Natural killer cell (primary cell): ENCODE results near the gene TPP1. TPM values are rescaled to one million over a fixed set of nuclear protein-coding genes. Genes with fewer than 3 reads are reported as not detected.
A peak's percentile ranks its signal among the peaks of the same experiment; 100 is the strongest.

ENCODE experiments used
- ATAC-seq, 3 donors: fragments of 150-1000 bp in 2 of 3; fragments of 200-7000 bp in 1 of 3; cut with Tn5 transposase; 1 replicate in 1 of 3; 2 replicates in 2 of 3; pipeline ENCODE4 v1.10.0; 2021; ENCODE audit warnings: mild to moderate bottlenecking in 2 of 3, moderate library complexity in 2 of 3
- DNase-seq, 2 donors: peaks; one replicate each; pipeline versions ENCODE4 v3.0.0 to v3.0.0-alpha.2; 2013 to 2021; ENCODE audit warnings: mixed read lengths in 1 of 2
- H3K27ac ChIP-seq: one replicate; pipeline ENCODE4 v1.5.1; 2013; ENCODE audit warnings: mild to moderate bottlenecking, low read length
- H3K27me3 ChIP-seq: one replicate; pipeline ENCODE4 v1.6.1; 2013; ENCODE audit warnings: low read length; ENCODE audit not compliant: control insufficient read depth, insufficient read depth
- H3K36me3 ChIP-seq: one replicate; pipeline ENCODE4 v1.6.1; 2013; ENCODE audit warnings: low read length; ENCODE audit not compliant: control insufficient read depth, insufficient read depth
- H3K4me1 ChIP-seq: one replicate; pipeline ENCODE4 v1.6.1; 2013; ENCODE audit warnings: low read length; ENCODE audit not compliant: control insufficient read depth, insufficient read depth
- H3K4me3 ChIP-seq: one replicate; pipeline ENCODE4 v1.5.1; 2013; ENCODE audit warnings: low read length
- H3K9me3 ChIP-seq: one replicate; pipeline ENCODE4 v1.6.1; 2013; ENCODE audit warnings: low read length; ENCODE audit not compliant: control insufficient read depth, insufficient read depth
- H3K27ac Mint-ChIP-seq, 2 donors: one replicate each; pipeline ENCODE4 v1.8.0; 2022; ENCODE audit warnings: mild to moderate bottlenecking in 2 of 2, mixed read lengths in 2 of 2, moderate library complexity in 1 of 2
- H3K27me3 Mint-ChIP-seq, 2 donors: one replicate each; pipeline ENCODE4 v1.8.0; 2022; ENCODE audit warnings: low read depth in 2 of 2, mixed read lengths in 2 of 2
- H3K36me3 Mint-ChIP-seq: one replicate; pipeline ENCODE4 v1.8.0; 2022; ENCODE audit warnings: mixed read lengths
- H3K4me1 Mint-ChIP-seq, 2 donors: one replicate each; pipeline ENCODE4 v1.8.0; 2022; ENCODE audit warnings: mixed read lengths in 2 of 2
- H3K4me3 Mint-ChIP-seq: one replicate; pipeline ENCODE4 v1.8.0; 2022; ENCODE audit warnings: mild to moderate bottlenecking, moderate library complexity, mixed read lengths
- H3K9me3 Mint-ChIP-seq, 2 donors: one replicate each; pipeline ENCODE4 v1.8.0; 2022; ENCODE audit warnings: mixed read lengths in 2 of 2
- whole genome bisulfite sequencing: methylation state at CpG from one replicate; pipeline ENCODE4 v1.1.7; 2013; ENCODE audit warnings: missing lambda C conversion rate; ENCODE audit not compliant: insufficient coverage; 5-methylcytosine and 5-hydroxymethylcytosine counted together
- intact Hi-C: fragments of 100-400 bp; cut with micrococcal nuclease; formaldehyde crosslinking; loops from one replicate; pipeline ENCODE4 v1.14.2; 2022
- total RNA-seq, 4 donors: library from RNA; stranded (reverse); fragments of 120-200 nt in 1 of 4; gene quantifications; one replicate each; pipeline versions ENCODE4 v1.2.3 to v1.2.4, GENCODE V29; 2013 to 2022
- TF ChIP-seq, protein P1 (sequence below): fragments of 200-600 bp; IDR thresholded peaks from one replicate; pipeline ENCODE4 v1.8.0; 2022; ENCODE audit warnings: antibody characterized with exemption

TPP1 gene
- total RNA-seq, 3 donors from 2014 or later (not counting 1 experiment from before 2014, with no cell fraction given), result 123 to 135 (median 131) TPM

DNA sequence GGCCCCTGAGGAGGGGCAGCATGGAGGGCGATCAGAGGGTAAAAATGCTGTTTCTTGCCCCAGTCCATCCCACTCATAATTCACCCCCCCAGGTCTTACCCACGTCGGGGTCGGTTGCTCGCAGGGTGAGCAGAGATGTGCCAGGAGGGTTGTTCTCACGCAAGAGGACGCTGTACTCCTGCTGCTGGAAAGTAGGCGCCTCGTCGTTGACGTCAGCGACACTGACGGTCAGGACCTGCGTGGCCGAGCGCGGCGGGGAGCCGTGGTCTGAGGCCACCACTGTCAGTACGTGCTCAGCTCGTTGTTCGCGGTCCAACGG lies 10.3 kb upstream of the TPP1 start:
- H3K4me1 Mint-ChIP-seq, result peaks cover 9 to 12% of the 10 kb centered on the region in 2 donors
- no peak for ATAC-seq
- H3K4me1 ChIP-seq, result peaks cover 9% of the 10 kb centered on the region
- DNase-seq, result no peak
- H3K36me3 ChIP-seq, result no peaks in the 10 kb centered on the region
- TF ChIP-seq, protein P1, sequence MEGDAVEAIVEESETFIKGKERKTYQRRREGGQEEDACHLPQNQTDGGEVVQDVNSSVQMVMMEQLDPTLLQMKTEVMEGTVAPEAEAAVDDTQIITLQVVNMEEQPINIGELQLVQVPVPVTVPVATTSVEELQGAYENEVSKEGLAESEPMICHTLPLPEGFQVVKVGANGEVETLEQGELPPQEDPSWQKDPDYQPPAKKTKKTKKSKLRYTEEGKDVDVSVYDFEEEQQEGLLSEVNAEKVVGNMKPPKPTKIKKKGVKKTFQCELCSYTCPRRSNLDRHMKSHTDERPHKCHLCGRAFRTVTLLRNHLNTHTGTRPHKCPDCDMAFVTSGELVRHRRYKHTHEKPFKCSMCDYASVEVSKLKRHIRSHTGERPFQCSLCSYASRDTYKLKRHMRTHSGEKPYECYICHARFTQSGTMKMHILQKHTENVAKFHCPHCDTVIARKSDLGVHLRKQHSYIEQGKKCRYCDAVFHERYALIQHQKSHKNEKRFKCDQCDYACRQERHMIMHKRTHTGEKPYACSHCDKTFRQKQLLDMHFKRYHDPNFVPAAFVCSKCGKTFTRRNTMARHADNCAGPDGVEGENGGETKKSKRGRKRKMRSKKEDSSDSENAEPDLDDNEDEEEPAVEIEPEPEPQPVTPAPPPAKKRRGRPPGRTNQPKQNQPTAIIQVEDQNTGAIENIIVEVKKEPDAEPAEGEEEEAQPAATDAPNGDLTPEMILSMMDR, result no peak
- 96% methylated on average over 24 of the region's 24 CpGs for WGBS
- no peaks in the 10 kb centered on the region for H3K27me3 Mint-ChIP-seq
- no peak overlapping the region for H3K4me3 ChIP-seq
- no peaks in the 10 kb centered on the region for H3K9me3 Mint-ChIP-seq
- H3K9me3 ChIP-seq, result no peaks in the 10 kb centered on the region
- H3K27me3 ChIP-seq, result no peaks in the 10 kb centered on the region
- intact Hi-C loops, result no loop called here
- no peak overlapping the region for H3K27ac Mint-ChIP-seq
- H3K36me3 Mint-ChIP-seq, result no peaks in the 10 kb centered on the region
- H3K27ac ChIP-seq, result no peak overlapping the region
- no peak overlapping the region for H3K4me3 Mint-ChIP-seq

DNA sequence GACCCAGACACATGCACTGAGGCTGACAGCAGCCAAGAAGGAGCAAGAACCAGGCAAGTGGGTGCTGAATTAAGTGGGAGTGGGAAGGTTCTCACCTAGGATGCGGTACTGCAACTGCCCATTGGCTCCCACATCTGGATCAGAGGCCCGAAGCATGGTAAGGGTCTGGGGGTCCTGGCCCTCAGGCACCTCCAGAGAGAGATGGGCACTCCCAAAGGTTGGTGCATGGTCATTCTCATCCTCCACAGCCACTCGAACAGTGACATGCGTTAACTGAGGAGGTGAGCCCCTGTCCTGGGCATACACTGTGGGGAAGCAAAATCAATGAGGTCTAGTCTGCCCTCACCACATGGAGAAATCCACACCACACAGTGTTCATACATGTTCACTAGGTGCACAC lies 9.3 kb upstream of the TPP1 start:
- H3K4me1 Mint-ChIP-seq, result peaks cover 9 to 12% of the 10 kb centered on the region in 2 donors
- H3K27ac Mint-ChIP-seq, result peak overlapping the region in 1 of 2 donors; percentile 10
- Histone ChIP-seq H3K9me3 (no peaks in the 10 kb centered on the region), H3K4me3 (no peak overlapping the region), H3K27me3 (no peaks in the 10 kb centered on the region), H3K4me1 (peaks cover 9% of the 10 kb centered on the region), H3K36me3 (no peaks in the 10 kb centered on the region), H3K27ac (no peak overlapping the region)
- H3K27me3 Mint-ChIP-seq, result no peaks in the 10 kb centered on the region
- H3K4me3 Mint-ChIP-seq, result no peak overlapping the region
- DNase-seq (no peak), ATAC-seq (no peak)
- H3K36me3 Mint-ChIP-seq, result no peaks in the 10 kb centered on the region
- no peaks in the 10 kb centered on the region for H3K9me3 Mint-ChIP-seq
- intact Hi-C loops, result no loop called here
- TF ChIP-seq, protein P1, result no peak
- 97% methylated on average over 4 of the region's 4 CpGs for WGBS

DNA sequence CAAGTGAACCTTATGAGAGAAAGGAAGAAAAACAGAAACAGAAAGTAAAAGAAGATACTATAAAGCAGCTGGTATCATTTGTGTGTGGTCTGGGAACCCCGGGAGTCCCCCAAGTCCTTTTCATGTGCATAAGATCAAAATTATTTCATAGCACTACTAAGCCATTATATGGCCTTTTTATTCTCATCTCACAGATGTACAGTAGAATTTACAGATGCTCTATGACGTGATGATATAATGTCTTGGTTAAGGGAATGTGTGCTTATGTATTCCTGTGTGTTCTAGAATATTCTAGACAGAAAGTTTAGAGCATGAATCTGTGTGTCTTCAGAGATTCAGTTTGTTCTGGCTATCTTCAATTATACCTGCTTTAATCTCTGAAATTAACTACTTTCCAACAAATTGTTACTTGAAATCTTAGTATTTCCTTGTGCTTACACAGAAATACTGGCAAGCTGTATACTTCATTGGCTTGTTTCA lies 8.6 kb upstream of the TPP1 start:
- H3K4me3 Mint-ChIP-seq, result peak overlapping the region; percentile 52
- TF ChIP-seq, protein P1, result no peak
- H3K27ac Mint-ChIP-seq, result peak overlapping the region; percentile 10 to 24
- H3K9me3 Mint-ChIP-seq, result no peaks in the 10 kb centered on the region
- Histone ChIP-seq H3K27ac (peak overlapping the region; percentile 11), H3K9me3 (no peaks in the 10 kb centered on the region), H3K4me1 (peaks cover 9% of the 10 kb centered on the region), H3K27me3 (no peaks in the 10 kb centered on the region), H3K36me3 (no peaks in the 10 kb centered on the region), H3K4me3 (no peak overlapping the region)
- H3K36me3 Mint-ChIP-seq, result no peaks in the 10 kb centered on the region
- WGBS, result no CpG with 5 or more reads among the region's 2 CpGs
- DNase-seq (peak in 1 of 2 donors; percentile 66), ATAC-seq (peak; percentile 67 to 87 (median 79))
- peaks cover 9 to 12% of the 10 kb centered on the region in 2 donors for H3K4me1 Mint-ChIP-seq
- no peaks in the 10 kb centered on the region for H3K27me3 Mint-ChIP-seq
- intact Hi-C loops, result no loop called here
